ENCODE measurements around the gene MANBA.
"Not testable (repeated sequence)": the region's sequence is repeated elsewhere in the genome, so short reads cannot be mapped to it uniquely, and the experiment has no call there.

MANBA gene

DNA sequence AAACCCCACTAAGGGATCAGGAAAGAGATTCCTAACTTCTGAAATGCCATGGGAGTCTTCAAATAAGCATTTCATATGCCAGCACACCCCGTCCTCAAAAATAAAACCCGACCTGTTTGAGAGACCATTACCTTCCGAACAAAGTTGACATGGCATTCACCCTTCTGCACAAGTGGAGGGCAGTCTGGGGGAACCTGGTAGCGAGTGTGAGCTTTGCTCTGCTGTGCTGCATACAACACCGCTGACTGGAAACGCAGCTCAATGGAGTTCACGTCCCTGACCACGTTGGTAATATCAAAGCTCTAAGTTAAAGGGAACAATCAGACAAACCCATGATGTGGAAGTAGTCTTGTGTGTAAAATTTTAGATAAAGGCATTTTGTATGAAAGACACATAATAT is 38.0 kb downstream of the MANBA start:
- FAIRE-seq: no peak
- DNase-seq (ENCODE audit: insufficient read length, low spot score): no peak
- TF ChIP-seq, protein P1, sequence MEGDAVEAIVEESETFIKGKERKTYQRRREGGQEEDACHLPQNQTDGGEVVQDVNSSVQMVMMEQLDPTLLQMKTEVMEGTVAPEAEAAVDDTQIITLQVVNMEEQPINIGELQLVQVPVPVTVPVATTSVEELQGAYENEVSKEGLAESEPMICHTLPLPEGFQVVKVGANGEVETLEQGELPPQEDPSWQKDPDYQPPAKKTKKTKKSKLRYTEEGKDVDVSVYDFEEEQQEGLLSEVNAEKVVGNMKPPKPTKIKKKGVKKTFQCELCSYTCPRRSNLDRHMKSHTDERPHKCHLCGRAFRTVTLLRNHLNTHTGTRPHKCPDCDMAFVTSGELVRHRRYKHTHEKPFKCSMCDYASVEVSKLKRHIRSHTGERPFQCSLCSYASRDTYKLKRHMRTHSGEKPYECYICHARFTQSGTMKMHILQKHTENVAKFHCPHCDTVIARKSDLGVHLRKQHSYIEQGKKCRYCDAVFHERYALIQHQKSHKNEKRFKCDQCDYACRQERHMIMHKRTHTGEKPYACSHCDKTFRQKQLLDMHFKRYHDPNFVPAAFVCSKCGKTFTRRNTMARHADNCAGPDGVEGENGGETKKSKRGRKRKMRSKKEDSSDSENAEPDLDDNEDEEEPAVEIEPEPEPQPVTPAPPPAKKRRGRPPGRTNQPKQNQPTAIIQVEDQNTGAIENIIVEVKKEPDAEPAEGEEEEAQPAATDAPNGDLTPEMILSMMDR (IDR thresholded peaks at IDR 0.05; ENCODE audit: insufficient read depth, missing control alignments): no peak

DNA sequence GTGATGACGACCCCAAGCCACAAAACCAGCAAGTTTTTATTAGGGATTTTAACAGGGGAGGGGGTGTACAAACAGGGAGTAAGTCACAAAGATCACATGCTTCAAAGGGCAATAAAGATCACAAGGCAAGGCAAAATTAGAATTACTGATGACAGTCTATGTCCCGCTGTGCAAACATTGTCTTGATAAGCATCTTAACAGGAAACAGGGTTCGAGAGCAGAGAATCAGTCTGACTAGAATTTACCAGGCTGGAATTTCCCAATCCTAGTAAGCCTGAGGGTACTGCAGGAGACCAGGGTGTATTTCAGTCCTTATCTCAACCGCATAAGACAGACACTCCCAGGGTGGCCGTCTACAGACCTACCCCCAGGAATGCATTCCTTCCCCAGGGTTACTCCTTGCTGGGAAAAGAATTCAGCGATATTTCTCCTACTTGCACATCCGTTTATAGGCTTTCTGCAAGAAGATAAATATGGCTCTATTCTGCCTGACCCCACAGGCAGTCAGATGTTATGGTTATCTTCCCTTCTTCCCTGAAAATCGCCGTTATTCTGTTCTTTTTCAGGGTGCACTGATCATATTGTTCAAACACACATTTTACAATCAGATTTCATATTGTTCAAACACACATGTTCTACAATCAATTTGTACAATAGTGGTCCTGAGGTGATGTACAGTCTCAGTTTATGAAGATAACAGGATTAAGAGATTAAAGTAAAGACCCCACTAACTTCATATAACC is 41.8 kb downstream of the MANBA start:
- DNase-seq (ENCODE audit: insufficient read length, low spot score); FAIRE-seq: not testable (repeated sequence)

DNA sequence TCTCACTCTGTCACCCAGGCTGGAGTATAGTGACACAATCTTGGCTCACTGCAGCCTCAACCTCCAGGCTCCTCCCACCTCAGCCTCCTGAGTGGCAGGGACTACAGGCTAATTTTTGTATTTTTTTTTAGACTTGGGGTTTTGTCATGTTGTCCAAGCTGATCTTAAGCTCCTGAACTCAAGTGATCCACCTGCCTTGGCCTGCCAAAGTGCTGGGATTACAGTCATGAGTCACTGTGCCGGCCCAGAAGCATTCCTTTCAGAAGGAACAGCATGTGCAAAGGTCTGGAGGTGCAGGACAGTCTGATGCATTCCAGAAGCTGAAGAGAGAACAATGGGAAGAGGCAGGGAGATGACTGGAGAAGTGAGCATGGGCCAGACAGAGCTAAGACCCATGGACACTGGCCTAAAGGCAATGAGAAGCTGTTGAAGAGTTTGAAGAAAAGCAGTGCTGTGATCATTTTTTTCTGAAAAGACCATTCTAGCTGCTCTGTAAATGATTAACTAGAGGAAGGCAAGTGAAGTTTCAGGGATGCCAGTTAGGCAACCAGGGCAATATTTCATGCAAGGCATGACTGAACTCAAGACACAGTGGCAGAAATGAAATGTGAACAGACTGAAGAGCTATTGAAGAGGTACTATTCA is 43.2 kb downstream of the MANBA start:
- TF ChIP-seq, protein P1 (IDR thresholded peaks at IDR 0.05; ENCODE audit: insufficient read depth, missing control alignments): no peak
- FAIRE-seq (no peak), DNase-seq (ENCODE audit: insufficient read length, low spot score) (no peak)

DNA sequence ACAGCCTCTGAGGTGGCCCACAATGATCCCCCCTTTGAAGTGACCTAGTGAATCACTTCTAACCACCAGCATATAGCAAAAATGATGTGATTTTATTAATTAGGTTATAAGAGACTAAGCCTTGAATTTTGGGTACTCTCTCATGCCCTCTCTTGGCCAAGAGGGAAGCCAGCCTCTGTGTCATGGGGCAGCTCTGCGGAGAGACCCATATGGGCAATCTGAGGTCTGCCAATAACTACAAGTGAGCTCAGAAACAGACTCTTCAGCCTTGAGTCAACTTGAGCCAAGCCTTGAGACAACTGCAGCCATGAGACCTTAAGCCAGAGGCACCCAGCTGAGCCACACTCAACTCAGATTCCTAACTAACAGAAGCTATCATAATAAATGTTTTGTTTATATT is 45.7 kb downstream of the MANBA start:
- DNase-seq (ENCODE audit: insufficient read length, low spot score) (no peak), FAIRE-seq (no peak)
- TF ChIP-seq, protein P1 (IDR thresholded peaks at IDR 0.05; ENCODE audit: insufficient read depth, missing control alignments): peak; percentile 11

DNA sequence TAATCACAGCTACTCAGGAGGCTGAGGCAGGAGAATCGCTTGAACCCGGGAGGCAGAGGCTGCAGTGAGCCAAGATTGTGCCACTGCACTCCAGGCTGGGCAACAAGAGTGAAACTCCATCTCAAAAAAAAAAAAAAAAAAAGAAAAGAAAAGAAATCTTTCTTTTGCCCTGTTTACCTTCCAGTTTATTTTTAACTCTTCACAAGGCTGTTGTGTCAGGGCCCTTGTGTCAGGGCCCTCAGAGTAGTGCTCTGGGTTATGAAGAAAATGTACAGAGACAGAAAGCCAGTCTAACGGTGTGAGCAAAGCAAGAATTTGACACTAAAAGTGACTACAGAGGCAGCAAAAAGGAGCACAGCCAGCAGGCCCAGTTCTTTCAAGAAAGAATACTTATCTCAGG is 47.0 kb downstream of the MANBA start:
- not testable (repeated sequence) for FAIRE-seq; DNase-seq (ENCODE audit: insufficient read length, low spot score)

DNA sequence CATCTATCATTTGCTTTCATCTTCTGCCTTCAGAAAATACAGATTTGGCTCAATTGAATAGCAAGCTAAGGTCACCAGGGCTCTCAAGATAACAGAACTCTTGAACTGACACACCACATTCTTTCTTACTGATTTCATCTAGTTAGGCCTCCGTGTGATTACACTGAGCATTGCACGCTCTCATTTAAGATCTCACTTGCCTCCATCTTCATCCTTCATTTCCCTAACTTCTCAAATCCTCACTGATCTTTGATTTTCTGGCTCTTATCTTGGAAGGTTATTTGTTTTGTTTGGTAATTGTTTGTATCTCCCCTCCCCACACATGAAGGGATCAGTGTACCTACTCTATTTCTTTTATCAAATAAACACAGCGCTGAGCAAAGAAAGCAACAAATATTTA is 47.7 kb downstream of the MANBA start:
- DNase-seq (ENCODE audit: insufficient read length, low spot score) (no peak), FAIRE-seq (no peak)
- TF ChIP-seq, protein P1 (IDR thresholded peaks at IDR 0.05; ENCODE audit: insufficient read depth, missing control alignments): no peak

DNA sequence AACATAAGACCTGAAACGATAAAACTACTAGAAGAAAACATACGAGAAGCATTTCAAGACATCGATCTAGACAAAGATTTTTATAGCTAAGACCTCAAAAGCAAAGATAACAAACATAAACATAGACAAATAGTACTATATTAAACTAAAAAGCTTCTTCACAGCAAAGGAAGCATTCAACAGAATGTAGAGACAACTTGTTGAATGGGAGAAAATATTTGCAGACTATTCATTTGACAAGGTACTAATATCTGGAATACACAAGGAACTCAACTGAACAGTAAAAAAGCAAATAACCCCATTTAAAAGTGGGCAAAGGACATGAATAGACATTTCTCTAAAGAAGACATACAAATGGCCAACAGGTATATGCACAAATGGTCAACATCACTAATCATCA is 49.8 kb downstream of the MANBA start:
- TF ChIP-seq, protein P1 (IDR thresholded peaks at IDR 0.05; ENCODE audit: insufficient read depth, missing control alignments): no peak
- FAIRE-seq: no peak
- DNase-seq (ENCODE audit: insufficient read length, low spot score): no peak

DNA sequence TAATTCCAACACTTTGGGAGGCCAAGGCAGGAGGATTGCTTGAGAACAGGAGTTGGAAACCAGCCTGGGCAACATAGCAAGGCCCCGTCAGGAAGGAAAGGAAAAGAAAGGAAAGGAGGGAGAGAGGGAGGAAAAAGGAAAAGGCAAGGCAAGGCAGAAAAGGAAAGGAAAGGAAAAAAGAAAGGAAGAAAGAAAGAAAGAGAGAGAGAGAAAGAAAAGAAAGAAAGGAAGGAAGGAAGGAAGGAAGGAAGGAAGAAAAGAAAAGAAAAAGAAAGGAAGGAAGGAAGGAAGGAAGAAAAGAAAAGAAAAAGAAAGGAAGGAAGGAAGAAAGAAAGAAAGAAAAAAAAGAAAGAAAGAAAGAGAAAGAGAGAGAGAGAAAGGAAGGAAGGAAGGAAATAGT is 51.7 kb downstream of the MANBA start:
- FAIRE-seq: not testable (repeated sequence)

DNA sequence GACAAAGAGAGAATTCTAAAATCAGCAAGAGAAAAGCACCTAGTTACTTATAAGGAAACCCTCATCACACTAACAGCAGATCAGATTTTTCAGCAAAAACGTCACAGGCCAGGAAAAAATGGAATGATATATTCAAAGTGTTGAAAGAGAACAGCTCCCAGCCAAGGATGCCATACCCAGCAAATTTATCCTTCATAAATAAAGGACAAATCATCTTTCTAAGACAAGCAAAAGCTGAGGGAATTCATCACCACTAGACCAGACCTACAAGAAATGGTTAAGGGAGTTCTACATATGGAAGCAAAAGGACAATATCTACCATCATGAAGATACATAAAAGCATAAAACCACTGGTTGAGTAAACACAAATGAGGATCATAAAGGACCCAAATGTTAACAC is 53.6 kb downstream of the MANBA start:
- DNase-seq (ENCODE audit: insufficient read length, low spot score) (no peak), FAIRE-seq (no peak)
- TF ChIP-seq, protein P1 (IDR thresholded peaks at IDR 0.05; ENCODE audit: insufficient read depth, missing control alignments): no peak

More for the DNA sequence above, 51.7 kb downstream of the MANBA start:
- DNase-seq (ENCODE audit: insufficient read length, low spot score): not testable (repeated sequence)

Measured in D721Med (cell line).